ENCODE results near the gene RCE1. TPM values are rescaled to one million over a fixed set of nuclear protein-coding genes. Genes with fewer than 3 reads are reported as not detected.
A peak's percentile ranks its signal among the peaks of the same experiment; 100 is the strongest.

Gene RCE1
- total RNA-seq, 4 donors from 2014 or later, result 6.6 to 11.8 (median 8.3) TPM

DNA sequence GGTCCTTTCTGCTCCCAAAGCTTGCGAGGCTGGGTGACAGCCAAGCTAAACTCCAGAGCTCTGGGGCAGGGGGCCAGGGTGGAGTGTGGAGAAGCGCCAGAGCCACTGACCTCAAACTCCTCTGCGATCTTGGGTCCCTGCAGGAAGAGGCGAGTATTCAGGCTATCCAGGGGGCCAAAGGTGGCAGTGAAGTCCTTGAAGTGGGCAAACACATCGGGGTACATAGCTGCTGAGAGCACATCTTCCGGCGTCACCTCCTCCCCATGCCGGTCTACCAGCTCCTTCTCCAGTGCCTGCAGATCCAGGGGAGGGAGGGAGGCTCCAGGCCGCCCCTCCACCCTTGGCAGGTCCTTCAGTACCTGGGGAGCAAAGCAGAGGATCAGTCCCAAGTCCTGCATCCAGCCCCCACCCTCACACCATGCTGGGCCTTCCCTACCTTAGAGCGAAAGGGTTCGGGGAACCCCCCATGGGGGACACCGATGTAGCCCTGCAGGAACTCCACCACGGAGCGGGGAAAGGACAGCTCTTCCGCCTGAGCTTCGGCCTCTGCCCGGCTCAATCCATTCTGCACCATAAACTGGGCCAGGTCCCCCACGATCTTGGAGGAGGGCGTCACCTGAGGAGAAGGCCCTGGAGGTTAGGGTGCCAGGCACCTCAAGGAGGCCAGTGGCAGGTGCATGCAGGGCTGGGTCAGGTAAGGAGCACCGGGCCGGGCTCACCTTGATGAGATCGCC is 6.4 kb downstream of the RCE1 start:
- no peak overlapping the region for H3K4me3 ChIP-seq
- DNase-seq (no peak), ATAC-seq (no peak)
- H3K27ac ChIP-seq, result no peak overlapping the region
- peaks cover 0 to 31% of the 10 kb centered on the region in 2 donors for H3K36me3 ChIP-seq
- peaks cover under 1% of the 10 kb centered on the region in 2 donors for H3K4me1 ChIP-seq
- no peaks in the 10 kb centered on the region for H3K9me3 ChIP-seq
- in situ Hi-C loops (cut with MboI; ENCODE audit: low sequenced_read_pairs in 4 of 4), result loop anchor here in 3 of 4 donors (25.0 kb wide), 2 partner anchors 262 to 437 kb away; partner anchors contain the start of genes CCDC87 (in 2 of the 3), CCS (in 2 of the 3) and NPAS4 (in 1 of the 3)
- H3K27me3 ChIP-seq, result no peaks in the 10 kb centered on the region
- no peak for TF ChIP-seq POLR2A (IDR thresholded peaks at IDR 0.05)
- TF ChIP-seq CTCF (IDR thresholded peaks at IDR 0.05 in 4 of 5, conservative IDR thresholded peaks at IDR 0.05 in 1 of 5), result no peak
- intact Hi-C loops (cut with DNase I; ENCODE audit: low total_unique reads), result no loop called here

GRCh38 chr11:66850235-66850587 is 7.0 kb downstream of the RCE1 start:
- TF ChIP-seq POLR2A (IDR thresholded peaks at IDR 0.05) (no peak), CTCF (IDR thresholded peaks at IDR 0.05 in 4 of 5, conservative IDR thresholded peaks at IDR 0.05 in 1 of 5) (no peak)
- Histone ChIP-seq H3K4me3 (no peak overlapping the region), H3K27ac (no peak overlapping the region), H3K27me3 (no peaks in the 10 kb centered on the region), H3K4me1 (peaks cover 2% of the 10 kb centered on the region in 2 donors), H3K9me3 (no peaks in the 10 kb centered on the region), H3K36me3 (peaks cover 0 to 26% of the 10 kb centered on the region in 2 donors)
- ATAC-seq, result no peak
- in situ Hi-C loops (cut with MboI; ENCODE audit: low sequenced_read_pairs in 4 of 4), result no loop called here
- intact Hi-C loops (cut with DNase I; ENCODE audit: low total_unique reads), result no loop called here
- no peak for DNase-seq

GRCh38 chr11:66850588-66851238 is 7.5 kb downstream of the RCE1 start:
- Histone ChIP-seq H3K36me3 (peaks cover 0 to 21% of the 10 kb centered on the region in 2 donors), H3K4me3 (no peak overlapping the region), H3K9me3 (no peaks in the 10 kb centered on the region), H3K27me3 (no peaks in the 10 kb centered on the region), H3K27ac (no peak overlapping the region), H3K4me1 (peaks cover 7% of the 10 kb centered on the region in 2 donors)
- TF ChIP-seq POLR2A (IDR thresholded peaks at IDR 0.05) (no peak), CTCF (IDR thresholded peaks at IDR 0.05 in 4 of 5, conservative IDR thresholded peaks at IDR 0.05 in 1 of 5) (no peak)
- in situ Hi-C loops (cut with MboI; ENCODE audit: low sequenced_read_pairs in 4 of 4) (no loop called here), intact Hi-C loops (cut with DNase I; ENCODE audit: low total_unique reads) (no loop called here)
- ATAC-seq, result no peak
- DNase-seq, result peak in 1 of 2 donors; percentile 11

DNA sequence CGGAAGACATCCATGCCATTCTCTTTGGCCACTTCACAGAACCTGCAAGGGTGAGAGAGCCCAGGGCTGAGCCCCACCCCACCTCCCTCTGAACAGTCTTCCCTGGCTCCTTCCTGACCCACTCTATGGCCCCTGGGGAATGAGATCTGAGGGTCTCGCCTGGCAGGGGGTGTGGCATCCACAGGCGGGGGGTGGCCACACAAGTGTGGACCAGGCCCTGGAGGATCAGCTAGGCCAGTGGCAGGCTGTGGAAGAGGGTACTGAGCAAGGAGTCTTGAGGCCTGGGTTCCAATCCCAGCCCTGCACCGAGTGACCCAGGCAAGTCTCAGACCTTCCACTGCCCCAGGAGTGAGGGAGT is 8.0 kb downstream of the RCE1 start:
- Histone ChIP-seq H3K9me3 (no peaks in the 10 kb centered on the region), H3K27ac (no peak overlapping the region), H3K4me3 (no peak overlapping the region), H3K27me3 (no peaks in the 10 kb centered on the region), H3K36me3 (peaks cover 0 to 16% of the 10 kb centered on the region in 2 donors), H3K4me1 (peaks cover 8 to 9% of the 10 kb centered on the region in 2 donors)
- no peak for TF ChIP-seq POLR2A (IDR thresholded peaks at IDR 0.05)
- no peak for TF ChIP-seq CTCF (IDR thresholded peaks at IDR 0.05 in 4 of 5, conservative IDR thresholded peaks at IDR 0.05 in 1 of 5)
- intact Hi-C loops (cut with DNase I; ENCODE audit: low total_unique reads), result no loop called here
- DNase-seq, result no peak
- in situ Hi-C loops (cut with MboI; ENCODE audit: low sequenced_read_pairs in 4 of 4), result no loop called here
- no peak for ATAC-seq
